Astrocyte of the cerebellum (primary cell): ENCODE results near the gene PPRC1.

Experiments used
- DNase-seq: peaks from one replicate; pipeline ENCODE4 v3.0.0-alpha.2; 2011; ENCODE audit warnings: low read depth
- H3K4me3 ChIP-seq: 2 replicates; pipeline ENCODE4 v1.5.1; 2011; ENCODE audit warnings: mild to moderate bottlenecking, low read depth, low read length, moderate library complexity
- in situ Hi-C: cut with HindIII; loops from 2 replicates; pipeline ENCODE4 v1.10.0; 2017; ENCODE audit warnings: low sequenced_read_pairs
- TF ChIP-seq, protein P1 (sequence below): IDR thresholded peaks from 2 replicates; pipeline ENCODE4 v1.5.1; 2012; ENCODE audit warnings: low read length, low read depth, moderate library complexity, mild to moderate bottlenecking; ENCODE audit errors: missing control alignments

The PPRC1 gene, protein sequence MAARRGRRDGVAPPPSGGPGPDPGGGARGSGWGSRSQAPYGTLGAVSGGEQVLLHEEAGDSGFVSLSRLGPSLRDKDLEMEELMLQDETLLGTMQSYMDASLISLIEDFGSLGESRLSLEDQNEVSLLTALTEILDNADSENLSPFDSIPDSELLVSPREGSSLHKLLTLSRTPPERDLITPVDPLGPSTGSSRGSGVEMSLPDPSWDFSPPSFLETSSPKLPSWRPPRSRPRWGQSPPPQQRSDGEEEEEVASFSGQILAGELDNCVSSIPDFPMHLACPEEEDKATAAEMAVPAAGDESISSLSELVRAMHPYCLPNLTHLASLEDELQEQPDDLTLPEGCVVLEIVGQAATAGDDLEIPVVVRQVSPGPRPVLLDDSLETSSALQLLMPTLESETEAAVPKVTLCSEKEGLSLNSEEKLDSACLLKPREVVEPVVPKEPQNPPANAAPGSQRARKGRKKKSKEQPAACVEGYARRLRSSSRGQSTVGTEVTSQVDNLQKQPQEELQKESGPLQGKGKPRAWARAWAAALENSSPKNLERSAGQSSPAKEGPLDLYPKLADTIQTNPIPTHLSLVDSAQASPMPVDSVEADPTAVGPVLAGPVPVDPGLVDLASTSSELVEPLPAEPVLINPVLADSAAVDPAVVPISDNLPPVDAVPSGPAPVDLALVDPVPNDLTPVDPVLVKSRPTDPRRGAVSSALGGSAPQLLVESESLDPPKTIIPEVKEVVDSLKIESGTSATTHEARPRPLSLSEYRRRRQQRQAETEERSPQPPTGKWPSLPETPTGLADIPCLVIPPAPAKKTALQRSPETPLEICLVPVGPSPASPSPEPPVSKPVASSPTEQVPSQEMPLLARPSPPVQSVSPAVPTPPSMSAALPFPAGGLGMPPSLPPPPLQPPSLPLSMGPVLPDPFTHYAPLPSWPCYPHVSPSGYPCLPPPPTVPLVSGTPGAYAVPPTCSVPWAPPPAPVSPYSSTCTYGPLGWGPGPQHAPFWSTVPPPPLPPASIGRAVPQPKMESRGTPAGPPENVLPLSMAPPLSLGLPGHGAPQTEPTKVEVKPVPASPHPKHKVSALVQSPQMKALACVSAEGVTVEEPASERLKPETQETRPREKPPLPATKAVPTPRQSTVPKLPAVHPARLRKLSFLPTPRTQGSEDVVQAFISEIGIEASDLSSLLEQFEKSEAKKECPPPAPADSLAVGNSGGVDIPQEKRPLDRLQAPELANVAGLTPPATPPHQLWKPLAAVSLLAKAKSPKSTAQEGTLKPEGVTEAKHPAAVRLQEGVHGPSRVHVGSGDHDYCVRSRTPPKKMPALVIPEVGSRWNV (N-terminal part only)

DNA sequence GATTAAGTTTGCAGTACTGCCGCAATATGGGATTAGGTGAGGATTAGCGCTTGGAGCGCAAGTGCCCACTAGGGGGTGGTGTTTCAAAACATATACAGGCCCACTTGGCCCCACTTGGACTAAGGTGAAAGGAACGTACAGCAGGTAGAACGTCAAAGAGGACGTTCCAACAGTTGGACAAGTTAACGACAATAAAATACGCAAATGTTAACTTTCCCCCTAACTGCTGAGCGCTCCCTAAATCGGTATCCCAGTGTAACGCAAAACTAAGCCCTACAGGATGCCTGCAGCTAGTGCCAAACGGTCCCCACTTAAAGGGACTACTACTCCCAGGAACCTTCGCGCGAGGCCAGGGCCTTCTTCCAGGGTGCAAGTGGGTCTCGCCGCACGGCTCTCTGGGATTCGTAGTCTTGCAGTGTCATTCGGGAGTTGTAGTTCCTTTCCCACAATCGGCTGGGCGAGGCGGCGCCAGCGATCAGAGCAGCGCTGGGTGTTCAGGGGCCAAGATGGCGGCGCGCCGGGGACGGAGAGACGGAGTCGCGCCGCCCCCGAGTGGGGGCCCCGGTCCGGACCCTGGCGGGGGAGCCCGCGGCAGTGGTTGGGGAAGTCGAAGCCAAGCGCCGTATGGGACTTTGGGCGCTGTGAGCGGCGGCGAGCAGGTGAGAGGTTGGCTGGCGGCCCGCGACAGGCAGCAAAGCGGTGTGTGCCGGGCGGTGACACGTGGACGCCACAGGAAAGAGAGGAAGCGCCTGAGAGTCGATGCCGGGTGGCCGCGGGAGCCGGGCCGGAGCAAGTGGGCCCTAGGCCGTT, at the start of gene PPRC1:
TSS of gene PPRC1 (plus strand) at position 478 of the 810 bp plus-strand sequence. CDS start at position 507, 29 bp downstream.
- in situ Hi-C loops, result no loop called here
- TF ChIP-seq, protein P1, sequence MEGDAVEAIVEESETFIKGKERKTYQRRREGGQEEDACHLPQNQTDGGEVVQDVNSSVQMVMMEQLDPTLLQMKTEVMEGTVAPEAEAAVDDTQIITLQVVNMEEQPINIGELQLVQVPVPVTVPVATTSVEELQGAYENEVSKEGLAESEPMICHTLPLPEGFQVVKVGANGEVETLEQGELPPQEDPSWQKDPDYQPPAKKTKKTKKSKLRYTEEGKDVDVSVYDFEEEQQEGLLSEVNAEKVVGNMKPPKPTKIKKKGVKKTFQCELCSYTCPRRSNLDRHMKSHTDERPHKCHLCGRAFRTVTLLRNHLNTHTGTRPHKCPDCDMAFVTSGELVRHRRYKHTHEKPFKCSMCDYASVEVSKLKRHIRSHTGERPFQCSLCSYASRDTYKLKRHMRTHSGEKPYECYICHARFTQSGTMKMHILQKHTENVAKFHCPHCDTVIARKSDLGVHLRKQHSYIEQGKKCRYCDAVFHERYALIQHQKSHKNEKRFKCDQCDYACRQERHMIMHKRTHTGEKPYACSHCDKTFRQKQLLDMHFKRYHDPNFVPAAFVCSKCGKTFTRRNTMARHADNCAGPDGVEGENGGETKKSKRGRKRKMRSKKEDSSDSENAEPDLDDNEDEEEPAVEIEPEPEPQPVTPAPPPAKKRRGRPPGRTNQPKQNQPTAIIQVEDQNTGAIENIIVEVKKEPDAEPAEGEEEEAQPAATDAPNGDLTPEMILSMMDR, result peak; percentile 92
- DNase-seq, result peak; percentile 99
- H3K4me3 ChIP-seq, result peak within 1 kb of the TSS; percentile 96

DNA sequence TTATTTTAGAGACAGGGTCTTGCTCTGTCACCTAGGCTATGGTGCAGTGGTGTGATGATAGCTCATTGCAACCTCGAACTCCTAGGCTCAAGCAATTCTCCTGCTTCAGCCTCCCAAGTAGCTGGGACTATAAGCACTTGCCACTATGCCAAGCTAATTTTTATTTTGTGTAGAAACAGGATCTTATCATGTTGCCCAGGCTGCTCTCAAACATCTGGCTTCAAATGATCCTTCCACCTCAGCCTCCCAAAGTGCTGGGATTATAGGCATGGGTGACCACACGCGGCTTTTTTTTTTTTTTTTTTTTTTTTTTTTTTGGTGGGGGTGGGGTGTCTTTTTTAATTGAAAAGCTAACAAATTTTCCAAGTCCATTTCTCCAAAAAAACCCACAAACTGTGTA, 49.3 kb upstream of the PPRC1 start:
- TF ChIP-seq, protein P1, result no peak
- no peak for DNase-seq
- in situ Hi-C loops, result no loop called here

DNA sequence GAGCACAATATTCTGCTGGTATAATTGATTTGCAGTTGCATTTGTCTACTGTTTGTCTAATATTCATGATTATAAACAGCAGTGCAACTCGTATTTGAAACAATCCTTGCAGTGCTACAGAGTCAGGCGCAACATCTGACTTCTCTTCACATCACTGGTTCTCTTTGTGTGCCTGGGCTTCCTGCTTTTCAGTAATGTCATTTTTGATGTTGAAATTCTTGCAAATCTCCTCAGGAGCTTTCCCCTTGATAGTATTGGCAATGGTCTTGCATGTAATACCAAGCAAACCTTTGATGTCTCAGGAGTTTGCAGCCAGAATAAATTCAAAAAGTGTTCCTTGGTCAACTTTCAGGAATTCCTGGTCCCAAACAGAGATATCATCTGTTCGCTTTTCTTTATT, 47.5 kb upstream of the PPRC1 start:
- H3K4me3 ChIP-seq, result no peak overlapping the region
- no peak for DNase-seq
- in situ Hi-C loops, result no loop called here
- TF ChIP-seq, protein P1, result no peak

More for the DNA sequence above, 49.3 kb upstream of the PPRC1 start:
- no peak overlapping the region for H3K4me3 ChIP-seq

DNA sequence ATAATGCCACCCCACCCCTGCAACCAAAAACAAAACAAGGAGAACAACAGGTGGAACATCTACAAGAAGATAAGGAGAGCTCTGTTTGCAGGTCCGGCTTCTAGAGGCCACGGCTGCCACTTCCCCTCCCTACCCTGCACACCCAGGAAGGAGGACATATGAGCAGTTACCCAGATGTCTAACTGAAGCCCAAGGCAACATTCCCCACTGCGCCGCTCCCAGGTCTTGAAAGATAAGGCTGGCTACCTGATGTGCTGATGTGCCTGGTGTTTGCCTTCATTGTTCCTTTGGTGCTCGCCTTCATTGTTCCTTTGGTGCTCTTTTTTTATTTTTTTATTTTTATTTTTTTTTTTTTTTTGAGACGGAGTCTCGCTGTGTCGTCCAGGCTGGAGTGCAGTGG, 46.6 kb upstream of the PPRC1 start:
- H3K4me3 ChIP-seq, result no peak overlapping the region
- TF ChIP-seq, protein P1, result no peak
- in situ Hi-C loops, result no loop called here

DNA sequence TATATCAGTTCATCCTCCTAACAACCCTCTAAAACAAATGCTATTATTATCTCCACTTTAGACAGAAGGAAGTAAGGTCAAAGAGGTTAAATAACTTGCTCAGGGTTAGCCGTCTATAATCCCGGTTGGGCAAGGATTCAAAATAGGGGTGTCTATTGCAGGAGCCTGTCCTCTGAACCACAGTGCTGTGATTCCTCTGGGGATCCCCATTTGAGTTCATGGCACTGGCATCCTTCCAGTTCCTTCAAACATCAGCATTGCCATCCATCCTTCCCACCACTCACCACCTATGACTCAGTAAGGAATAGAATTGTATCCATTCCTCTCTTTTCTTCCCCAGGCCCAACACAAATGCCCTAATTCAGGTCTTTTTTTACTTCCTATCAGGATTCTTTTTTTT, 42.1 kb upstream of the PPRC1 start:
- DNase-seq, result no peak
- in situ Hi-C loops, result no loop called here
- TF ChIP-seq, protein P1, result no peak
- H3K4me3 ChIP-seq, result no peak overlapping the region

More for the DNA sequence above, 46.6 kb upstream of the PPRC1 start:
- no peak for DNase-seq
